GM21825 (cell line): ENCODE data around the gene CRHR1.

Experiments used
- ATAC-seq: cut with Tn5 transposase; IDR thresholded peaks from one replicate; pipeline ENCODE4 v1.9.1; 2021; ENCODE audit warnings: mild to moderate bottlenecking, moderate library complexity; ENCODE audit not compliant: unreplicated experiment

Gene CRHR1

DNA sequence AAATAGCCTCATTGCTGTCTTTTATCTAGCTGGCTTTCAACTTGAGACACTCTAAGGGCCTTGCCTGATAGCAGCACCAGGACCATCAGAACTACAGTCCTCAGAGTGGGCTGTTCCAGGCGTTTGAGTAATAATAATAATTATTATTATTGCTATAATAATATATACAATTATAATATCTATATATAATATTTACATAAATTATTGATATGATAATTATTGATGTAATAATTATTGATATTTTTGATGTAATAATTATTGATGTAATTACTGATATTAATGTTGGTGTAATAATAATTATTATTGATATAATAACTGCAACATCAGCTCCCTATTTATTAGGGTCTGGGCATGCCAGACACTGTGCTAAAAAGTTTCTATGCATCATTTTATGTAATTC, 25.6 kb upstream of the CRHR1 start:
- no peak for ATAC-seq

DNA sequence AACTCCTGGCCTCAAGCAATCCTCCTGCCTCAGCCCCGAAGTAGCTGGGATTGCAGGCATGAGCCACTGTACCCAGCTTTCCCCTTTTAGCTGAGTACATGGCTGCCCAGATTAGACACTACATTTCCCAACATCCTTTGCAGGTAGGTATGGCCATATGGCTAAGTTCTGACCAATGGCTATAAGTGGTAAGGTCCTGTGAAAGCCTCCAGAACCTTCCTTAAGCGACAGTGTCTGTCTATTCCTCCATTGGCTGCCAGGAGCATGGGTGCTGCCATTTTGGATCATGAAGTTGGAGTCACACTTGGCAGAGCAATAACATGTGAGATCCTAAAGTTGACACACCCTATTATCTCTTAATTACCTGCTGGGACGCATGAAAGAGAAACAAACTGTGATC, 24.4 kb upstream of the CRHR1 start:
- no peak for ATAC-seq

- no peak for ATAC-seq
Observed at GRCh38 chr17:45761957-45762565, 22.1 kb upstream of the CRHR1 start.

GRCh38 chr17:45763182-45763581, 20.9 kb upstream of the CRHR1 start:
- ATAC-seq: no peak

DNA sequence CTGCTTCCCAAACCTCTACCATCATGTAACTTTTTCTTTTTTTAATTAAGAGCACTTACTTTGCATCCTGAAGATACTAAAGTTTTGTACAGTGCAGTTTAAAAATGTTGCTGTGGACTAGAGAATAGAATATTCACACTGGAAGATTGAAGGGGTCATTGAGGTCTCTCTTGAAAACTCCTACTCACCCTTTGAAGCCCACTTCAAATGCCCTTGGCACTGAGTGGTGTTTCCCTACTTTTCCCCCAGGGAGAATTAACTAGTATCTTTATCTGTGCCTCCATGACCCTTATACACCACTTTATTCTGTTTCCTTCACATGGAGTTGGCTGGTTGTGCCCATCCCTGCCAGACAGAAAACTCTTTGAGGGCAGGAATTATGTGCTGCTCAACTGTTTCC, 19.6 kb upstream of the CRHR1 start:
- ATAC-seq: no peak

- ATAC-seq: no peak
Observed at GRCh38 chr17:45768000-45768399, 16.1 kb upstream of the CRHR1 start.

DNA sequence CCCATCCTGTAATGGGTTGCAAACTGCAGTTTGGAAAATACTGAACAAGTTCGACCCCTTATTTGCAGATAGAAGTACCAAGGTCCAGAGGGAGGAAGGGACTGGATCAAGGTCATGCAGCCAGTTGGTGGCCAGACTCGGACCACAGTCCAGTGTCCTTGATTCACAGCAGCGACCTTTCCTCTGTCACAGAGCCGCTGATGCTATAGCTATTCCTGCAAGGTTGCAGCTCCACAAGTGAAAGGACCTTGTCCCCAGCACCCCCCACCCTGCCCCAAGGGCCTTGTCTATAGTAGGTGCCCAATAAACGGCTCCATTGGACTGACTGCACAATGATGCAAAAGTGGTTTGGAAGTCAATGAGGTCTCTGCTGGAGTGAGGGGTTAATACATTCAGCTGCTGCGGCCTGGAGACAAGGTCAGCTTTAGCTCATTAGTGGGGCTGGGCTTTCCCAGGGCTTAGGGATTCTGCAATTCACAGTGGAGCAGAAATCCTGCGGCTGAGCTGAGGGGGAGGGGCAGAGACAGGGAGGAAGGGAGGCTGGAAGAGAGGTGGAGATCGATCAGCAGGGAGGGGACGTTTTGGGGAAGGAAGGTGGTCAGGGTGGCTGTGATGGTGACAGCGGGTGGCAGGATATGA, 13.4 kb upstream of the CRHR1 start:
- no peak for ATAC-seq

DNA sequence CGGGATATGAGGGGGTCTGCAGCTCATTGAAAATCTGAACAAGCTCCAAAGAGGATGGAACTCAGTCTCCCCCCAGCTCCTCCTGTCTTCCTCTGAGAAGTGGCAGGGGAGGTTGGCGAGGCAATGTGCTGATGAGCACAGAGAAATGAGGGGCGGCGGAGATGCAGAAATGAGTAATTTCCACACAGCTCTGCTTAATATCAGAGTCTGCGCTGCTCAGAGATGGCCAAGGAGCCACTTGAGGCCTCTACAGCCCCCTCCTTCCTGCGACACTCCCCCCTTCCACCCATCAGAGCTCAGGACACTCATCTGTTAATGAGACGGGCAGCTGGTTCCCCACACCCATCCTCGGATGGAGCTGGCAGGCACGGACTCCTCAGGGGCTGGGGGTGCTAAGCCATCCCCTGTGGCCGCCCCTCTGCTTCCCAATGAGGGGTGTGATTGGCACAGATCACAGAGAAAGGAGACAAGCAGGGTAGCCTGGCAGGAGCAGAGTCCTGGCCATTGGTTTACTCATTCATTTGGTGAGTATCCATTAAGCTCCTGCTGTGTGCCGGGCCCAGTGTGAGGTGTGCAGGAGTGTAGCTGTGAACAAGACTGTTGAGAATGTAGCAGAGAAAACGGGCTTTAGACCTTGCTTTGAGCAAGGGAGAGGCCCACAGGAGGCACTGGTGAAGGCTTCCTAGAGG, 12.7 kb upstream of the CRHR1 start:
- ATAC-seq: no peak

GRCh38 chr17:45775148-45775547, 9.0 kb upstream of the CRHR1 start:
- no peak for ATAC-seq

DNA sequence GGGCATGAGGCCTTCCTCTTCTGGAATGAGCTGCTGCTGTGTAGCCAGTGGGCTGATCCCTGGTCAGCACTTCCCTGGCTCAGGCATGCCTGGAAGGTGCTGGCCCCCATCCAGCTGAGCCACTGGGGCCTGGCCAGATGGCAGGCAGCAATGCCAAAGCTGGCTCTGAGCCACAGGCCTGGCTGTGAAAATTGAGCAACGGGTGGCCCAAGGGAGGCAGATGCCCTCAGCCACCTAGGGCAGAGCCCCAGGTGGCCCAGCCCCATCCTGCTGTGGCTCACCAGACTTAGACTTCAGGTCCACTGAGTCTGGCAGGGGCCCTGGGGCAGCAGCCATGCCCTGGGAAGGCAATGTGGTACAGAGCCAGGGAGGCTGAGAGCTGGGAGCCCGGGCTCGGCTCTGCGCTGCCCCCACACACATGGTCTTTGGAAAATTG, 8.5 kb upstream of the CRHR1 start:
- no peak for ATAC-seq

DNA sequence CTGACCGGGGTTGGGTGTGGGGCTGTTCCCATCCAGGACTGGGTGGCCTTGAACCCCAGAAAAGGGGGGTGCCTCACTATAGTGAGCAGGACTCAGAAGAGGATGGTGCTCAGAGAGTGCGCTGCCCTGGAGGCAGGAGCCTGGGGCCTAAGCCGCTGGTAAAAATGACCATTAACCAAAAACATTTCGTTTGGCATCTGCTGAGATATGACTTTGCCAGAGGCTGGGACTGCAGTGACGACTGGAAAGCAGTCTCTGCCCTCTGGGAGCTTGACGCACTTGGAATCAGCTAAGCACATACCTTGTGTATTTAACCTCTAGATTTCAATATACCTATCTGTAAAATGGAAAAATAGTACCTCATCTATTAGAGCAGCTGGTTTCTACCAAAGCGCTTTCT, 7.2 kb upstream of the CRHR1 start:
- ATAC-seq: no peak

GRCh38 chr17:45777388-45777787, 6.7 kb upstream of the CRHR1 start:
- no peak for ATAC-seq

DNA sequence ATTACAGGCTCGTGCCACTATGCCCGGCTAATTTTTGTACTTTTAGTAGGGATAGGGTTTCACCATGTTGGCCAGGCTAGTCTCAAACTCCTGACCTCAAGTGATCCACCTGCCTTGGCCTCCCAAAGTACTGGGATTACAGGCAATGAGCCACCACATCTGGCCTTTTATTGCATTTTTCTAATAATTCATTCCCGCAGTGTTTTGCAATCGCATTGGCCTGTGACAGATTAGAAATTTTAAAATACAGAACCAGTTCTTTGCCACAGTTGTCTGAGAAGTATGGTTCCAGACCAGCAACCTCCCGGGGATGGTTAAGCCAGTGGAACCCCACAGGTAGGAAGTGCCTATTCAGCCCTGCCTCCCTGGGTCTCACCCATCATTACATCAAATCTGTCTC, 3.2 kb upstream of the CRHR1 start:
- no peak for ATAC-seq

GRCh38 chr17:45782889-45783592, 1.1 kb upstream of the CRHR1 start:
- ATAC-seq: no peak

DNA sequence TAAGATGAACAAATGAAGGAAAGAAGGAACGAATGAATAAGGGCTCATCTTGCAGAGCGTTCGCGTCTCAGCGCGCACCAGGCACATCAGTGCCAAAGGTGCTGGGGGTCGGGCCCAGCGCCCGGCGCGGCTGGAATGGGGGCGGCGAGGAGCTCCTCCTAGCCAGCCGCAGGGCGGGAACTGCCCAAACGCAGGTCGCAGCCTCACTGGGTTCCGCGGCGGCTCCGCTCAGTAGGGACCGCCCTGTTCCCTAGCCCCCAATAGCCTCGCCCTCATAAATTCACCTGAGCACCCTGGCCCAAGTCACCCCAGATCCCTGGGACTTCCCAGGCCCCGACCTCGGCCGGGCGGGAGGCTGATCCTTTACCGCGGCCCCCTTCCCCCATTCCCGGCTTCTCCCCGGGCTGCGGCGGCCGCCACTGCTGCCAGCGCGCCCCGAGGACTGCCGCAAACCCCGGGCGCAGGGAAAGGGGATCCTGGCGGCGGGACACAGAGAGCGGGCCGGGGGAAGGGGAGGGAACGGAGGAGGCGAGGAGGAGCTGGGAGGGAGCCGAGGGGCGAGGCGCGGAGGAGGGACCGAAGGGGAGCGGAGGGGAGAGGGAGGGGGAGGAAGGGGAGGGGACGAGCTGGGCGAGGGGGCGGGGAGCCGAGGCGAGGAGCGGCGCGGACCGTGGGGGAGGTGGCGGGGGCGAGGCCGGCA, 377 bp upstream of the CRHR1 start:
- no peak for ATAC-seq

- no peak for ATAC-seq
Observed at GRCh38 chr17:45784741-45785479, 790 bp downstream of the CRHR1 start.

DNA sequence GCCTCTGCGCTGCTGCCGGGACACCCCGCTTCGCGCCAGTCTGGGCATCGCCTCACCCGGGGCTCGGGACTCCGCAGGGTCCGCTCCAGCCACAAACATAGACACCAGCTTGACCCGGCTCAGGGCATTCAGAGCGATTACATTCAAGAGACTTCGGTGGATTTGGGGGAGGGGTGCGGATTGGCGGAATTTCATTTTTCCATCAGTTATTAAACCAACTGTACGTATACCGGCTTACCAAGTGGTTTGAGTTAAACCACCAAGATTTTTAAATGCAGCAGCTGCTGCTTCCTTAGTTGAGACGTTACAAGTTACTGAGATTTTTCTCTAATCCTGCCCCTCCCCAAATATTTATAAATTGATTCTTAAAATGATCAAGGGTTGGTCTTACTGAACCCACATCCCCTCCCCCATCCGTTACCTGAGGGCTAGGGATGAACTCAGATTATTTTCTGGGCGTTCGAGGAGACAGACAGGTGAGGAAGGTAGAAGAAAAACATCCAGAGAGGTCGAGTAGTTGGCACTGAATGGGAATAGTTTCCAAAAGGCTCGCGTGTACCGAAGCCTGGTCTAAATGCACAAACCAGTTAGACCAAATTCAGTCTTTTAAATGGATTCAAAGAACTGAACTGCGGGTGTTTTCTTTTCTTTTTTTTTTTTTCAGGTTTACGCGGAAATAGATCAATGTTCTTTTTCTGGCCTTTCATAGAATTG, 1.5 kb downstream of the CRHR1 start:
- ATAC-seq: no peak

GRCh38 chr17:45786349-45786748, 2.2 kb downstream of the CRHR1 start:
- no peak for ATAC-seq

- no peak for ATAC-seq
Observed at GRCh38 chr17:45787044-45787443, 2.9 kb downstream of the CRHR1 start.

- ATAC-seq: no peak
Observed at GRCh38 chr17:45787656-45788055, 3.5 kb downstream of the CRHR1 start.
